ENCODE measurements around the gene SPIN1. TPM values are rescaled to one million over a fixed set of nuclear protein-coding genes. Genes with fewer than 3 reads are reported as not detected.
A peak's percentile ranks its signal among the peaks of the same experiment; 100 is the strongest.

The SPIN1 gene
- total and polyA plus RNA-seq, 5 experiments from 2014 or later, result 22.4 to 37.5 (median 26.7) TPM

DNA sequence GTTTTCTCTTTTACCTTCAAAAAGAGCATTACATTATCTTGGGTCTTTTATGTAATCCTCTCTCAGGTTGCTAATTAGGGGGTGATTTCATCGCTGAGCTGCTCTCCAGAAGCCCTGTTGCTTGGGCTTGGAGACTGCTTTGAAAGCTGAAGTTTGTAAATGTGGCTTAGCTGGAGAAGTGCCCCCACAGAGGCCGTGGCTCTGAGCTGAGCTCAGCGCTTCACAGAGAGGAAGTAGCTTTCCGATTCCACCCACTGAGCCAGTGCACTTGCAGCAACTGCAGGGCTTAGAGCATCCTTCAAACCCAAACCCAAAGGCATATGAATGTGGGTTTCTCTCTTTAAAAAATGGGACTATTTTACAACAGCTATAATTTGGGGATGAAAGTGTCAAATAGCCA lies 133.1 kb downstream of the SPIN1 start:
- no peaks in the 10 kb centered on the region for H3K4me1 Mint-ChIP-seq
- H3K4me3 Mint-ChIP-seq, result no peak overlapping the region
- POLR2A ChIA-PET, result no interaction called here

DNA sequence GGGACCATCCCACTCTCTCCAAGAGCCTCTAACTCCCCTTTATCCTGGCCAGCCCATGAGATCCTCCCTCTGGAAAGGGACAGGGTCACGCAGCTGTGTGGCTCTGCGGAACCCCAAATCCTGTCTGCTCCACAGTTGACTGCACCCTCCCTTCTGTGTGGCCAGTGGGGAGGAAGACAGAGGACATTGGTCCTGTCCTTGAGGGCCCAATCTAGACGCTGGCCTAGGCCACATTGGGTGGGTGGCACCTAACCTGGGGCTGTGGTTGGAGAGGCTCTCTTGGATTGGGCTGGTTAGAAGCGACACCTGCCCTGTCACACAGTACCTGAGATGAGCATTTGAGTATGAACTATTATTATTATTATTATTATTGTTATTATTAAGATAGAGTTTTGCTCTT lies 134.1 kb downstream of the SPIN1 start:
- no peak overlapping the region for H3K27ac Mint-ChIP-seq
- ATAC-seq, result no peak
- DNase-seq, result no peak
- H3K36me3 Mint-ChIP-seq, result no peaks in the 10 kb centered on the region
- POLR2A ChIA-PET, result no interaction called here
- H3K4me1 Mint-ChIP-seq, result no peaks in the 10 kb centered on the region
- H3K4me3 Mint-ChIP-seq, result no peak overlapping the region
- H3K9me3 Mint-ChIP-seq, result peaks cover 0 to 4% (median 0%) of the 10 kb centered on the region in 9 donors
- H3K27me3 Mint-ChIP-seq, result peaks cover 1 to 25% (median 8%) of the 10 kb centered on the region in 5 donors

More for the DNA sequence above, 133.1 kb downstream of the SPIN1 start:
- H3K9me3 Mint-ChIP-seq, result peaks cover 0 to 7% (median 0%) of the 10 kb centered on the region in 9 donors
- no peak for ATAC-seq
- no peaks in the 10 kb centered on the region for H3K36me3 Mint-ChIP-seq
- peaks cover 1 to 20% (median 8%) of the 10 kb centered on the region in 5 donors for H3K27me3 Mint-ChIP-seq
- no peak overlapping the region for H3K27ac Mint-ChIP-seq
- DNase-seq, result no peak

GRCh38 chr9:88523056-88523455 lies 134.8 kb downstream of the SPIN1 start:
- ATAC-seq (no peak), DNase-seq (no peak)
- no peaks in the 10 kb centered on the region for H3K4me1 Mint-ChIP-seq
- H3K9me3 Mint-ChIP-seq, result no peaks in the 10 kb centered on the region
- H3K4me3 Mint-ChIP-seq, result no peak overlapping the region
- H3K36me3 Mint-ChIP-seq, result no peaks in the 10 kb centered on the region
- peaks cover 0 to 25% (median 8%) of the 10 kb centered on the region in 5 donors for H3K27me3 Mint-ChIP-seq
- POLR2A ChIA-PET, result no interaction called here
- H3K27ac Mint-ChIP-seq, result no peak overlapping the region

GRCh38 chr9:88524911-88525310 lies 136.7 kb downstream of the SPIN1 start:
- Mint-ChIP-seq H3K4me1 (no peaks in the 10 kb centered on the region), H3K36me3 (no peaks in the 10 kb centered on the region), H3K27me3 (peaks cover 0 to 13% (median 7%) of the 10 kb centered on the region in 5 donors), H3K4me3 (no peak overlapping the region), H3K27ac (no peak overlapping the region), H3K9me3 (no peaks in the 10 kb centered on the region)
- no peak for ATAC-seq
- POLR2A ChIA-PET, result no interaction called here
- DNase-seq, result no peak

- POLR2A ChIA-PET, result no interaction called here
- ATAC-seq (no peak), DNase-seq (no peak)
- H3K9me3 Mint-ChIP-seq, result no peaks in the 10 kb centered on the region
- H3K36me3 Mint-ChIP-seq, result no peaks in the 10 kb centered on the region
- no peak overlapping the region for H3K4me3 Mint-ChIP-seq
- H3K27me3 Mint-ChIP-seq, result peaks cover 0 to 12% (median 9%) of the 10 kb centered on the region in 5 donors
- peak overlapping the region in 1 of 10 donors; percentile 70 for H3K27ac Mint-ChIP-seq
- H3K4me1 Mint-ChIP-seq, result peaks cover 2 to 6% (median 4%) of the 10 kb centered on the region in 4 donors
Measured at GRCh38 chr9:88527618-88528017, 139.4 kb downstream of the SPIN1 start.

Other genes with a start within 250 kb of the SPIN1 start
- gene SPATA31C2, start 250.0 kb upstream of the SPIN1 start, total RNA-seq, result not detected
- not detected for gene SPATA31C2, start 250.0 kb upstream of the SPIN1 start, polyA plus RNA-seq
- gene NXNL2, start 146.7 kb downstream of the SPIN1 start, total RNA-seq, result not detected
- gene NXNL2, start 146.7 kb downstream of the SPIN1 start, polyA plus RNA-seq, result not detected

Data from naive thymus-derived CD8-positive, alpha-beta T cell (primary cell).